ENCODE results near the gene GRB10.

Gene GRB10

DNA sequence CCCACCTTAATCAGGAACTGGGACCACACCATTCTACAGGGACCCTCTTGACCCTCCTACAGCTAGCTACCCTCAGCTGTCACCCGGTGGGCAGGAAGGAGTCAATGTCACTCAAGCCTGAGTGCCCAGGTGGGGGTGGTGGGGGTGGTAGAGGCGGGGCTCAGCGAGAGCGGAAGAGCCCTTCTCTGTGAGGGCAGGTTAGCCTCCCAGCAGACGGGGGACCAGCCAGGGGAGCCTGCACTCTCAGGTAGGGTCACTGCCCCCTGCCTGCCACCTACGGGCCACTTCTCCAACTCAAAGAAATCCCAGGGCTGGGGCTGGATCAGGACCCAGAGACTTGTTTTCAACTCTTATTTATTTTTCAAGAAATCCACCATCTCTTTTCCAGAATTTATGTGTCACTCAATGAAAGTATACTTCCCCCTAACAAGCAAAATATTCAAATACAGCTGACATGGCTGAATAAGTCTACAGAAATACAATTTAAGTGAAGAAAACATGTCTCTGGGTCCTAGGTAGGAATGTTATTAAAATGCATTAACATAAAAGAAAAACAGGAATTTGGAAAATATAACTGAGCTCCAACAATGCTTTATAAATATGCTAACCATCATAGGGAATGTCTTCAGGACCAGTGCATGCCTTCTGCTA, 154.1 kb downstream of the GRB10 start:
- DNase-seq, result no peak

DNA sequence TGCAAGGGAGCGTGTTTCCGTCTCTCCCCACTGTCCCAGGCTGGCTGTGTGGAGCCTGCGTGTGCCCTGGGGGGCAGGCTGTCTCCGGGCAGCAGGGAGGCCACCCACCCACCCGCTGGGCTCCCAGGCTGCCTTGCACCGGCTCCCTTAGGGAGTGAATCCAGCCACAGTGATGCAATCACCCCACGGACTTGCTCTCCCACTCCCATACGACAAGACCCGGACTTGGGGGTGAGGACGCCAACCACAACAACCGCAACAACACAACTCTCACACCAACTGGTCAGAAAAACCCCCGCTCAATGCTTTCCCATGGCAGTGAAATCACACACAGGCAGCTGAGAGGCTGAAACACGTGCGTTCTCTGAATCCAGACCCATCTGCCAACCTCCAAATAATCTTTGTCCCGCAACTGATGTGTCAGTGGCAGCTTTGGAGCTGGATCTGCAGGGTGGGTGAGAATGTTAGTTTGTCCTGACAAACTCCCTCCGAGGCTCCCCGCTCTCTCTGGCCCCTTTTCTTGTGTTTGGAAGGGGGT, 154.8 kb downstream of the GRB10 start:
- DNase-seq, result no peak

GRCh38 chr7:50626286-50626685, 156.4 kb downstream of the GRB10 start:
- DNase-seq, result no peak

- DNase-seq, result no peak
These were observed 157.3 kb downstream of the GRB10 start for GRCh38 chr7:50625360-50625759.

GRCh38 chr7:50622821-50623220, 159.9 kb downstream of the GRB10 start:
- DNase-seq, result no peak

DNA sequence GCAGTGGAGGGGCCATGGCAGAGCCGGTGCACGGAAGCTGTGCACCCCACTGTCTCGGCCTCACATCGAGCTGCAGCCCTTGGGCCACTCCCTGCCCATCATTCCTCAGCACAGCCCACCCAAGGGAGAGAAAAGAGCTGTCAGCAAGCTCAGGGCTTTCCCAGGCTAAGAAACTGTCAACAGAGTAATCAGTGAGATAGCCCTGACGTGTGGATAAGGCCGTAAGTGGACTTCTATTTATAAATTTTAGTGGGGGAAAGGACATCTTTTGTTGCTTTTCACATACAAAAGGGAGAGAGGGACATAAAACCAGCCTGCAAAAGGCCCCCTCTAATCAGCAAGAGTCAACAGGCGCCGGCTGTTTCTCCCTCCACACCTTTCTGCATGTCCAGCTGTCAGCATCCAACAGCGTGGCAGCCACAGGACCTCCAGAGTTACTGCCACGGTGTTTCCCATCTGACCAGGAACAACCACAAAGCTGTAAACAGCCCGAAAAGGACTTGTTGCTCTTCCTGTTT, 160.7 kb downstream of the GRB10 start:
- no peak for DNase-seq

- no peak for DNase-seq
These were observed 161.5 kb downstream of the GRB10 start for GRCh38 chr7:50621206-50621605.

DNA sequence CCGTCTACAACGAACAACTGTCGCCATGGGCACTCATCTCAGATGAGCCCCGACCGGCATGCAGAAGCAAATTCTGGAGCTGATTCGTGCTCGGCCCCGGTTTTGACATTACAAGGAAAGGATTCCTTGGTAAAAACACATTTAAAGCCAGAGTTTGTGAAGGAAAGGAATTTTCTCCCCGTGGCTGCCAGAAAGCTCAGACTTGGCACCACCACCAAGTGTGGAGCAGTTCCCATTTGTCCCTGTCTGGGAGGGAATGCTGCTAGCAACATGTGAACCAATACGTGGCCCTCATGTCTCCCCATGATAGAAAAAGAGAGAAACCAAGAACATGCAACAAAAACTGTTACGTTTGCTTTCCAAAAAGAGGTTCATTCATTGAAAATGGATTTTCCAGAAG, 162.3 kb downstream of the GRB10 start:
- no peak for DNase-seq

GRCh38 chr7:50619684-50620083, 163.0 kb downstream of the GRB10 start:
- DNase-seq, result no peak

- DNase-seq, result no peak
These were observed 164.4 kb downstream of the GRB10 start for GRCh38 chr7:50618281-50618680.

DNA sequence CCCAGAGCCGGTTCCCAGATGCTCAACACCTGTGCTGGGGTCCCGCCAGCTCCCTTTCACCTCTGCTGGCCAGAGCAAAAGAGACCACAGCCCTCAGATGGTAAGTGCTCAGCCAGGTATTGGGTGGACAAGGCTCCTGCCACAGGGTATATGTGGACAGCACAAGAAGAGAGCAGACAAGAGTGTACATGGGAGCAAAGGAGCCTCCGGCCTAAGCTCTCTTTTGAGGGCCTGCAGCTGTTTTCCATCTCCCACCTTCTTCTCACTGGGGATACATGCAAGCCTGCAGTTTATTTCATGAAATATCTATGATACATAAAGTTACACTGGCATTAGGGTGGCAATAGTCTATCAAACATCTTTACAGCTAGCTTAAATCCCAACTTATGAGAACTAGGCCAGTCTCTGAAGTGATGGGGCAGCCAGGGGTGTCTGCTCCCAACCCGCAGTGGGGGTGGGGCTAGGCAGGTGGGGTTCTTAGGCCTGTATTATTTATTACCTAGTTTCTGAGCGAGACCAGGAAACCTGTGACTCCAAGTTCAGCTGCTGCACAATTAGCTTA, 167.1 kb downstream of the GRB10 start:
- DNase-seq, result no peak

- DNase-seq, result no peak
These were observed 167.8 kb downstream of the GRB10 start for GRCh38 chr7:50614721-50615518.

DNA sequence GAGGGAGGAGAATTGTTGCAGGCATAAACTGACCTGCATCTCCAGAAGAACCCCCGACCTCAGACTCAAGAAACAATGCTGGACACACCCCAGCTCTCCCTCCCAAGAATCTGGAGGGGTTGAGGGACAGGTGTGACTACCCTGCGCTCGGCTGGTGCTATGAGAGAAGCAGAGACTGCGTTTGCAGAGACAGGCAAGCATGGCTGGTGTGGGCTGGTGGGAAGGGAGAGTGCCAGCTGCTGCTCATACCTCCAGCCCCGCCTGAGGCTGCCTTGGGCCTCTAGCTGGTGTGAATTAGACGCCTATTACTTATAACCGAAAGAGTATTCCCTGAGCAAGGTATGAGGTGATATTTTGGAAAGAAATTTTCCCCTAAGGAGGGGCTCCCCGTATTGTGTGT, 169.2 kb downstream of the GRB10 start:
- no peak for DNase-seq

GRCh38 chr7:50612704-50613103, 170.0 kb downstream of the GRB10 start:
- DNase-seq, result no peak

- DNase-seq, result no peak
These were observed 172.0 kb downstream of the GRB10 start for GRCh38 chr7:50610521-50611277.

GRCh38 chr7:50608196-50608906, 174.3 kb downstream of the GRB10 start:
- DNase-seq, result no peak

- no peak for DNase-seq
These were observed 175.1 kb downstream of the GRB10 start for GRCh38 chr7:50607524-50608125.

- no peak for DNase-seq
These were observed 177.6 kb downstream of the GRB10 start for GRCh38 chr7:50605059-50605458.

GRCh38 chr7:50603287-50603686, 179.4 kb downstream of the GRB10 start:
- DNase-seq, result no peak

GRCh38 chr7:50599385-50599784, 183.3 kb downstream of the GRB10 start:
- DNase-seq, result no peak

DNA sequence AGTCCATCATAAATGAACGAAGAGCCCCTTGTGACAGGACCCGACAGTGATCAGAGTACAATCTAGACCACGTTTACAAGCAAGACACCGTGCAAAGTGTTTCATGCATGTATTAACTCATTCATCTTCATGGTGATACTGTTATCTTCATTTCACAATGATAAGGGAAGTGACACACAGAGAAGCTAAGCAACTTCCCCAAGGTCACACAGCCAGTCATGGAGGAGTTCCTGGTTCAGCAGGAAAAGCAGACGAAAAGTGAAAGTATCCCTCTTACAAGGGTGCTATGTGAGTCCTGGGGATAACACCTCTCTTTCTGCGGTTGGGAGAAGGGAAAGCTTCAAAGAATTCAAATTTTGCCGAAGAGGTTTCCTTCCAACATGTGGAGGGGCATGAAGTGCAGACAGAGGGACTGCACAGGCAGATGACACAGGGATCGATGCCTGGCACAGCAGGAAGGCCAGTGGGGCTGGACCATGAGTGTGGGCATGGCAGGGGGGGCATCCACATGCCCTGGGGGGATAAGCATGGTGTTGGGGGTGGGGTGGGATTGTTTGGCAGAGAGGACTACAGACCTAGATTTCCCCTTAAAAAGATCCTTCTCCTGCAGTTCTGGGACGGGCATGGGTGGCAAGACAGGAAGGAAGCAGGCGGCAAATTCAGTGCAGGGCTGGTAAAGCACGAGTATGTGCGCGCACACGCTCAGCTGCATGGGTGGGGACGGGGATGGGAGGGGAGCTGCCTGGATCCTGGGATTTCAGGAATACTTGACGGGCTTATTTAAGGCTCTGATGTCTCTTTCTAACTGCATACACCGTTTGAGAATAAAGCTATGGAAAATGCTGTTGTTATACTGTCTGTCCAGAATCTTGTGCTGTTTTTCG, 184.0 kb downstream of the GRB10 start:
- DNase-seq, result no peak

Measured in DMS79 (cell line).